ENCODE measurements around the gene TNK1.

The TNK1 gene

DNA sequence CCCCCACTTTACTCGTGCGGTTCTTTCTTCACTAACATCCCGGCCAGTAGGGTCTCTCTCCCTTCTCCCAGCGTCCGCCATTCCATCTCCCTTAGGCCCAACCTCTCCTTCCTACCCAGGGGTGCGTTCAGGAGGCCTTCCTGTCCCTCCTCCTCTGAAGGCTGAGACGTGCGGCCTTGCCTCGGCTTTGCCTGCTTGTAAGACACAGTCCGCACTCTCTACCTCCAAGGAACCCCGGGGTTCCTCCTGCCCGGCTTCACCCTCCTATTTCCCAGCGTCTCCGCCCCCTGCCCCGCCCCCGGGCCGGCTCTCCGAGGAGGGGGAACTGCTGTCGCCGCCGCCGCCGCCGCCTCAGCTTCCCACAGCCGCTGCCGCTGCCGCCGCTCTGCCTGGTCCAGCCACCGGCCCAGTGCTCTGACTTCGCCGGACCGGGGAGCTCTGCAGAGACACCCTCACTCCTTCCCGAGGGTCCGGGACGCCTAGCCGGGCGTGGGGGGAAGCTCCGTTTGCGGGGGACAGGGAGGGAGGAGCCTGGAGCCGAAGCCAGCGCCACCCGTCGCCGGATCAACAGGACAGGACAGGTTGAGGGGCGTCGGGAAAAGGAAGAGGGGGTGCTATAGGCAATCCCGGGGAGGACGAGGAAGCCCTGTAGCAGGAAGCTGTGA, 57.2 kb downstream of the TNK1 start:
- ATAC-seq (replicated peaks; ENCODE audit: extremely low read depth, poor library complexity, severe bottlenecking) (no peak), DNase-seq (ENCODE audit: low spot score in 2 of 2) (no peak)
- H3K9me3 Mint-ChIP-seq, result no peaks in the 10 kb centered on the region
- H3K4me1 Mint-ChIP-seq, result peaks cover 40% of the 10 kb centered on the region
- no peak overlapping the region for H3K27ac Mint-ChIP-seq (ENCODE audit: low read depth)
- peaks cover 19% of the 10 kb centered on the region for H3K36me3 Mint-ChIP-seq (ENCODE audit: insufficient read depth)
- H3K27me3 Mint-ChIP-seq, result peaks cover 52% of the 10 kb centered on the region
- H3K4me3 Mint-ChIP-seq, result peak overlapping the region; percentile 95

DNA sequence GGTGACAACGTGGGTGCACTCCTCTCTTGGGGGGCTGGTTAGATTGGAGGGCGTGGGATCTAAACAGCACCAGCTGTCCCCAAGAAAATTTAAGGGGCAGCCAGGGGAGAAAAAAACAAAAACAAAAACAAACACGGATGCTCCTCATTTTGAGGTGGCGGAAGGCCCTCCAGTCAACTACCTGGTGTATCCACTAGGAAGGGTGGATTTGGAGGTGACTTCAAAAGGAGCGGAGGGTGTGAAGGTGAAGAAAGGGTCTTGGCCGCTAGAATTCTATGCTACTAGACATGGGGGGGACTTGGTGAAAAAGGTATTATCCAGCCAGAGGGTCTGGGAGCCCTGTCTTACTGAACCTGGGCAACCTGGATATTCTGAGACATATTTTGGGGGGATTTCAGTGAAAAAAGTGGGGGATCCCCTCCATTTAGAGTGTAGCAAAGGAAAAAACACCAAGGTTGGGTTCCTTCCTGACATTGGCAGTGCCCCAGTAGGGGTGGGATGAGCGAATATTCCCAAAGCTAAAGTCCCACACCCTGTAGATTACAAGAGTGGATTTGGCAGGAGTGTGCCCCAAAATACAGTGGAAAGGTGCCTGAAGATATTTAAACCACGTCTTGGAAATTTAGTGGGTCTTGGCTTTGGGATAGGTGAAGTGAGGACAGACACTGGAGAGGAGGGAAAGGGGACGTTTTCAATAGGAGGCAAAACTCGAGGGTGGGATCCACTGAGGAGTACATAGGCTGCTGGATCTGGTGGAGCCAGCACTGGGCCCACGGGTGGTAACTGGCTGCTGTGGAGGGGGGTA, 58.0 kb downstream of the TNK1 start:
- H3K27me3 Mint-ChIP-seq, result peaks cover 59% of the 10 kb centered on the region
- H3K27ac Mint-ChIP-seq (ENCODE audit: low read depth), result no peak overlapping the region
- H3K36me3 Mint-ChIP-seq (ENCODE audit: insufficient read depth), result peaks cover 19% of the 10 kb centered on the region

More for the DNA sequence above, 58.0 kb downstream of the TNK1 start:
- no peaks in the 10 kb centered on the region for H3K9me3 Mint-ChIP-seq
- DNase-seq (ENCODE audit: low spot score in 2 of 2) (no peak), ATAC-seq (replicated peaks; ENCODE audit: extremely low read depth, poor library complexity, severe bottlenecking) (no peak)
- peaks cover 40% of the 10 kb centered on the region for H3K4me1 Mint-ChIP-seq
- peak overlapping the region; percentile 95 for H3K4me3 Mint-ChIP-seq

Data from central memory CD8-positive, alpha-beta T cell (primary cell).